Measurements from ENCODE around the gene CHN2.

Gene CHN2

GRCh38 chr7:29340696-29341095, 146.1 kb downstream of the CHN2 start:
- DNase-seq, result no peak

- DNase-seq, result no peak
Observed at GRCh38 chr7:29341156-29341555, 146.6 kb downstream of the CHN2 start.

DNA sequence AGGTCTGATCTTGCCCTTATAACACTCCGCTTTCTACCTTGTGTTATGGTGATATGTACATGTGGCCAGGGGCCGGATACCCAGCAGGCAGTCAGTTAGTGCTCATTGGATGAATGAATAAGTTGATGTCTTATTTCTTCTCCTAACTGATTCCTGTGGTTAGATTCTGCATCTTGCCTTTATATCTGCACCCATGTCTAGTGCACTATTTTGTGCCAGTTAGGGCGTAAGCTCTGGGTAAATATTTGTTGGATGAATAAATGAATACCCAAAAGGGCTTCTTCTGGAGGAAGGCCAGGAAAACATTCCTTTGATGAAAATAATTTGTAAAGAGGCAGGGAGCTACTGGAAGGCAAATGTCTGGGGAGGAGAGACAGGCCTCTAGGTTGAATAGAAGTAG, 148.2 kb downstream of the CHN2 start:
- no peak for DNase-seq

DNA sequence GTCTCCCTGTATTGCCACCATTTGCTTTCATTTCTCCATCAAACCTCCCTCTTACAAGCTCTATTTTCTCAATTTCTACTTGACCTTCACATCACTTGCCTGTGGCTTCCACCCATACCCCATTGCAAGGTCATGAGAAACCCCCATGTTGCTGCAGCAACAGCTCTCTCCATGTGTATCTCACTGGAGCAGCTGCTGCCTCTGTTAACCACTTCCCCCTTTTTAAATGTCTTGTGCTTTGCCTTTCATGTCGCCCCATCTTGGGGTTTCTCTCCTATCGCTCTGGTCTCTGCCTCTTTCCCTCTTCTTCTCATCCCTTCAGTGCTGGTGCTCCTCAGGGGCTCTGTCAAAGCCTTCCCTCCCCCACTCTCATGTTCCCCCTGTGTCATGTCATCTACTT, 148.8 kb downstream of the CHN2 start:
- DNase-seq, result no peak

DNA sequence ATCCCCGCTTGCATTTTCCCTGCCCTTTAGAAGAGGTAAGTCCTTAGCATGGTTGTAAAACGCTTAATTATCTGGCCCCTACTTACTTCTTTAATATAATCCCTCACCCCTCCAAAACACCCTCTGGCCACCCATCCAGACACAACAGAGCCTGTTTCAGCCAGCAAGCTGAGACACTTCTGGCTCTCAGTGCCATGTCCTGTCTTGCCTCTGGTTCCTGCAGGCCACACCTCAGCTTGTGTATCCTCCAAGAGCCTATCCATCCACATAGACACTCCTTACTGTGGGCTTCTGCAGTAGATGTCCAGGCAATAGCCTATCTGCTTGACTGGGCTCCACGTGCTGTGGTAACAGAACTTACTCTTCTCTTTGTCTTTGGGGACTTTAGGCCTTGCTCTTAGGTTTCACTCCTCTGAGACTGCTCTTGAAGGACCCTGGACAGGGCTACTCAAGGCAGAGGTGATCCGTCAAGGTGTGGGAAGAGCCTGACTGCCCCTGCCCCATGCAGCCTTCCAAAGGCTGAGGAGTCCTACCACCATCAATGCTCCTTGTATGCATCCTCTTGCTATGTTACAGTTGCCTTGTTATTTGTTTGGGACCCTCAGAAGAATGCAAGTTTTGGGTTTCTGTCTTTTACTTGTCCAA, 149.9 kb downstream of the CHN2 start:
- DNase-seq, result no peak

DNA sequence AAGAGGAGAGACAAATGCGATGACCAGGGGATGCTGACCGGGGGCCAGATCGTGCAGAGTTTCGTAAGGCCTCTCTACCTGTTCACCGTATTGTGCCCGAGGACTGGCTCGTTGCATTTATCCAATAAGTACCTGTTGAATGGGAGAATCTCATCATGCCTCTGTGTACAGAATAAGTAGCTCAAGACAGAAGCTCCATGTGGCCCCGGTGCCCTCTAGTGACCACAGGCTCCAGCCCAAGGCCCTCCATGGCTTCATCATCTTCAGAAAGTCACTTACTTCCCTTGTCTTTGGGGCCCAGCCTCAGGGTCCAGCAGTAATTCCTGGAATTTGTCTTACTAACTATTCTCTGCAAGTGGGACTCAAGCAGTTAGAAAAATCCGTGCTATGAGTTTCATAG, 151.0 kb downstream of the CHN2 start:
- DNase-seq, result peak; percentile 57

- no peak for DNase-seq
Observed at GRCh38 chr7:29346231-29346978, 151.8 kb downstream of the CHN2 start.

GRCh38 chr7:29349362-29349761, 154.8 kb downstream of the CHN2 start:
- DNase-seq, result no peak

GRCh38 chr7:29350351-29350750, 155.8 kb downstream of the CHN2 start:
- DNase-seq, result no peak

- DNase-seq, result no peak
Observed at GRCh38 chr7:29352041-29352440, 157.5 kb downstream of the CHN2 start.

GRCh38 chr7:29353810-29354209, 159.2 kb downstream of the CHN2 start:
- no peak for DNase-seq

- no peak for DNase-seq
Observed at GRCh38 chr7:29354340-29354739, 159.8 kb downstream of the CHN2 start.

- DNase-seq, result no peak
Observed at GRCh38 chr7:29355388-29355787, 160.8 kb downstream of the CHN2 start.

GRCh38 chr7:29356631-29357030, 162.1 kb downstream of the CHN2 start:
- DNase-seq, result no peak

DNA sequence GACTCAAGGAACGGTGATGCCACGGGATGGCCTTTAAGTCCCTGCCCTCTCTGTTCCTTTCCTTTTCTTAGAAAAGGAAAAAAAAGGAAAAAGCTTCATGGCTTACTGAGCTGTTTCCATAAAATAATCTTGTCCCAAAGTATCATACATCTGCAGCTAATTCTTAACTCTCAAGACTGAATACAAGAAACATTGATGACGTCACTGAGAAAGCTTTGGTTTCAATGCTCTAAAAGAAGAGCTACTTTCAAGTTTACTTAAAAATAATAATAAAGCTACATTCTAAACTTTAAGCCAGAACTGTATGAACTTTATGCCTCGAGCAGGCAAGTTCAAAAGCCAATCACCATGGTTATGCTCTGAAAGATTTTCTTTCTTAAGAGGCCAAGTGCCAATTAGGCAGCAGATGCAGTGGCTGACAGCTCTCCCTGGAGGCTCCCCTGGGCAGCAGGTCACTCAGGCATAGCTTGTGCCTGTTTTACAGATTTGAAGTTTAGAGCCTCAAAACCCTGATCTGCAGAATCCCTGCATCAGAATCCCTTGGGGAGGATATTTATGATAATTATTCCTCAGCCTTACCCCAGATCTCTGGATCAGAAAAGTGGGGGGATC, 165.0 kb downstream of the CHN2 start:
- no peak for DNase-seq

- no peak for DNase-seq
Observed at GRCh38 chr7:29360633-29361625, 166.4 kb downstream of the CHN2 start.

DNA sequence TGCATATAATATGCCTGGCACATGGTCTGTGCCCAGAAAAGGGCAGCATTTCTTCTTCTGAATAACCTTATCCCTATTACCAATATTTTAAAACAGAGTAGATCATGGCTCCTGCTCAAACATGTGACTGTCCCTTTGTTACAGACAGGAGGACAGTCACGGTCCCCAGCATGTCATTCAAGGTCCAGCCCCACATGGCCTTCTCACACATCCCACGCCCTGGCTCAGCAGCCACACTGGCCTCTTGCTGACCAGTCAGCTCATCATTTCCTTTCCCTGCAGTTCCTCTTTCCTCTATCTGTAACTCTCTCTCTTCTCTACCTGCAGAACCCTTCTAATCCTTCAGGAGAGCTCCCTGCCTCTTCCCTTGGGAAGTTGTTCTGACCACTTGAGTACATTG, 167.8 kb downstream of the CHN2 start:
- DNase-seq, result no peak

DNA sequence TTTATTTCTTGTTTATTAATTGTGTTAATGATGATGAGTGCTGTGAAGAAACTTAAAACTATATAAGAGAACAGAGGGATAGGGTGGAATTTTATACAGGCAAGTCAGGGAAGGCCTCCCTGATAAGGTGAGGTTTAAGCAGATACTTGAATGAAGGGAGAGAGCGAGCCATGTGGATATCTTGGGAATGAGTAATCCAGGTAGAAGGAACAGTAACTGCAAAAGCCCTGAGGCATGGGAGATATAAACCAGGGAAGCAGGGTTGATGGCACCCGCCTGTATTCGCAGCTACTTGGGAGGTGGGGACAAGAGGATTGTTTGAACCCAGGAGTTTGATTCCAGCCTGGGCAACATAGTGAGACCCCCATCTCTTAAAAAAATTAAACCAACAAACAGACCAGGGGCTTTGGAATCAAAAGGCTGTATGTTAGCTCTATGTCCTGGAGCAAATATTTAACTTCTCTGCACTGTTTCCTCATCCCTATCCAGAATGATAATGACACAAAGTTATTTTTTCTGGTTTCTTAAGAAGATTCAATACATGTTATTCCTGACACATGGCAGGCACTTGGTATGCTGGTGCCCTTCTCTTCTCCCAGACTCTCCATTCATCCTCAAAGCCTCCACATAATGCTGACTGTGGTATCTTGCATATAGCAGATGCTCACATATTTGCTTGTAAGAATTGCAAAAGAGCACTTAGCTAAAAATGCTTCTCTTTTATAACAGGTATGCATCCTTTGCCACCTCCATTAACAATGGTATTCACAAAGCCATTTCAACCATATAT, 169.3 kb downstream of the CHN2 start:
- DNase-seq, result no peak

GRCh38 chr7:29364661-29365060, 170.1 kb downstream of the CHN2 start:
- DNase-seq, result no peak

DNA sequence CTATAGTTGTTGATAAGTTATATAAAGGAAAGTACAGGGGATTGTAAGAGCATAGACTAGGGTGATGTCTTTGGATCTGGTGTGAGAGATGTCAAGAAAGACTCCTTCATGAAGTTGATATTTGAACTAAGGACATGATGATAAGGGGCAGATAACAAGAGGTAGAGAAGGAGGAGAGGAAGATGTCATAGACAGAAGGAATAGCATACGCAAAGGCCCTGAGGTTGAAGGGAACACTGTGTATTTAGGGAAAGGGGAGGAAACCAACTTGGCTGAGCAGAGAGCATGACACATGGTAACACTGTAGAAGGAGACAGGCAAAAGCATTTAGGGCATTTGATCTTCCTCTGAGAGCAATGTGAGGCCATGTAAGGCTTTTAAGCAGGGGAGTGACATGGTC, 170.8 kb downstream of the CHN2 start:
- no peak for DNase-seq

GRCh38 chr7:29367784-29368183, 173.2 kb downstream of the CHN2 start:
- no peak for DNase-seq

DNA sequence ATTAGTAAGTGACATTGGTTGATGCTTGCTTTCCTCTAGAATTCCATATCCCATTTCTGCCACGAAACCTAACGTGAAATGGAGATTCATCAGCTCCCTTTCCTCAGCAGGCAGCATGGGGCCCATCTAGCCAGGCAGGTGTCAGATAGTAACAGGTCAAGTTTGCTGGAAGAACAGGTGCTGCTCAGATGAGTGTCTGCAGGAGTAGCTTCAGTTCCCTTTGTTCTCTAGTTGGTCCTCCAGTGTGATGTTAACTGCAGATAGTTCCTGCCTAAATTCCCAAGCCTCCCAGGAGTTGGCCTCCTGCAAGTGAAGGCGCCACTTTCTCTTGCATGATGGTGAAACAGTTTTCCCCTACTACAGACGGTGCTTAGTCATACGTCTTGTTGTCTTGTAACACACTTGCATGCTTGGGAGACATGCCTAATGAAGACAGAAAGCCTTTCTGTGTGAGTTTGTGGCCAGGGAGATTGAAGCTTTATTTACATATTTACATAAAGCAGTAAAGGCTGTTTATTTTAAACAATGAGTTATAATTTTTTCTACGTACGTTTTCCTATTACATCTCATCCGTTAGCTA, 175.4 kb downstream of the CHN2 start:
- DNase-seq, result no peak

Measured in midbrain (tissue), 1 donor.